ENCODE measurements around the gene PYY. TPM values are rescaled to one million over a fixed set of nuclear protein-coding genes. Genes with fewer than 3 reads are reported as not detected.

The PYY gene
- total RNA-seq, 1 donor from 2014 or later: not detected

DNA sequence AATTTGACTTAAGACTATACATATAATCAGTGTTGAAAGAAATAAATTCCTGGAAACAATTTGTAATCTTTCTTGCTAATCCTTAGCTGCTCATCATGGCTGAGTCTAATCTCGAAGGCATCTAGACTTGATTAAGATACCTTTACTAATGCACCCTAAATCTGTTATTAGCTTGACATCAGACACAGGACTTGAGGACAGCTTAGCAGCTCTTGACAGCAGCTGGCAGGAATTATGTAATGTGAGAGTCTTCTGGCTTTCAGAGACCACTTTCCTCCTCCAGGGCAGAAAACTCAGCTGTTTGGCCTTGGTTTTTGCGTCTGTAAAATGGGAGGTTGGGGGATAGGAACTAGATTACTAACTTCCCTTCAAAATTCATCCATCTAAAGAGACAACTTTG is 39.3 kb downstream of the PYY start:
- TF ChIP-seq CTCF (IDR thresholded peaks at IDR 0.05): no peak
- H3K27me3 Mint-ChIP-seq (ENCODE audit: unreplicated experiment): peaks cover 22% of the 10 kb centered on the region
- DNase-seq (ENCODE audit: extremely low spot score, unreplicated experiment): no peak
- H3K27ac Mint-ChIP-seq (ENCODE audit: unreplicated experiment): no peak overlapping the region
- no peak overlapping the region for H3K4me3 Mint-ChIP-seq (ENCODE audit: unreplicated experiment)
- H3K4me1 Mint-ChIP-seq (ENCODE audit: unreplicated experiment): no peaks in the 10 kb centered on the region
- H3K9me3 Mint-ChIP-seq (ENCODE audit: unreplicated experiment): no peaks in the 10 kb centered on the region
- no peaks in the 10 kb centered on the region for H3K36me3 Mint-ChIP-seq (ENCODE audit: unreplicated experiment)

- DNase-seq (ENCODE audit: extremely low spot score, unreplicated experiment): no peak
- Mint-ChIP-seq H3K9me3 (ENCODE audit: unreplicated experiment) (no peaks in the 10 kb centered on the region), H3K4me1 (ENCODE audit: unreplicated experiment) (no peaks in the 10 kb centered on the region), H3K27ac (ENCODE audit: unreplicated experiment) (no peak overlapping the region), H3K4me3 (ENCODE audit: unreplicated experiment) (no peak overlapping the region), H3K27me3 (ENCODE audit: unreplicated experiment) (peaks cover 22% of the 10 kb centered on the region), H3K36me3 (ENCODE audit: unreplicated experiment) (no peaks in the 10 kb centered on the region)
- no peak for TF ChIP-seq CTCF (IDR thresholded peaks at IDR 0.05)
Measured at GRCh38 chr17:43913584-43913983, 40.2 kb downstream of the PYY start.

GRCh38 chr17:43912635-43913304 is 41.0 kb downstream of the PYY start:
- peaks cover 22% of the 10 kb centered on the region for H3K27me3 Mint-ChIP-seq (ENCODE audit: unreplicated experiment)
- no peak overlapping the region for H3K4me3 Mint-ChIP-seq (ENCODE audit: unreplicated experiment)
- DNase-seq (ENCODE audit: extremely low spot score, unreplicated experiment): no peak
- H3K9me3 Mint-ChIP-seq (ENCODE audit: unreplicated experiment): no peaks in the 10 kb centered on the region
- peaks cover 7% of the 10 kb centered on the region for H3K4me1 Mint-ChIP-seq (ENCODE audit: unreplicated experiment)
- H3K27ac Mint-ChIP-seq (ENCODE audit: unreplicated experiment): no peak overlapping the region
- TF ChIP-seq CTCF (IDR thresholded peaks at IDR 0.05): no peak
- H3K36me3 Mint-ChIP-seq (ENCODE audit: unreplicated experiment): no peaks in the 10 kb centered on the region

DNA sequence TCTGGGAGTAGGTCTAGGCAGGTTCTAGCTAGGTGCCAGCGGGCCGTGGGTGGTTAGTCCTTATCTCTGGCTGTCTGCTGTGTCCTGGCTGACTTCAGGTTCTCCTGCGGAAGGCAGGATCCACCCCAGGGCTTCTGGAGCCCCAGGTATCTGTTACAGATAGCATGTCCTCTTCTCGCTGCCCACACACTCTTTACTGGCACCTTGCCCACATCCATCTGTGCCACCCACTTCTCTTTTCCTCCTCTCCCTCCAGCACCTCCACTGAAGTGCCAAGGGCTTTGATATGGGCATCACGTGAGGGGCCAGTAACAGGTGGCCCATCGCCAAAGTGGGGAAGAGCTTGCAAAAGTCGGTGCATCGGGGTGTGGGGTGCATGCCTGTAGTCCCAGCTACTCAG is 41.8 kb downstream of the PYY start:
- peaks cover 19% of the 10 kb centered on the region for H3K27me3 Mint-ChIP-seq (ENCODE audit: unreplicated experiment)
- no peak for DNase-seq (ENCODE audit: extremely low spot score, unreplicated experiment)
- TF ChIP-seq CTCF (IDR thresholded peaks at IDR 0.05): no peak
- peaks cover 9% of the 10 kb centered on the region for H3K4me1 Mint-ChIP-seq (ENCODE audit: unreplicated experiment)
- H3K27ac Mint-ChIP-seq (ENCODE audit: unreplicated experiment): no peak overlapping the region
- H3K4me3 Mint-ChIP-seq (ENCODE audit: unreplicated experiment): no peak overlapping the region
- H3K36me3 Mint-ChIP-seq (ENCODE audit: unreplicated experiment): no peaks in the 10 kb centered on the region
- H3K9me3 Mint-ChIP-seq (ENCODE audit: unreplicated experiment): no peaks in the 10 kb centered on the region

DNA sequence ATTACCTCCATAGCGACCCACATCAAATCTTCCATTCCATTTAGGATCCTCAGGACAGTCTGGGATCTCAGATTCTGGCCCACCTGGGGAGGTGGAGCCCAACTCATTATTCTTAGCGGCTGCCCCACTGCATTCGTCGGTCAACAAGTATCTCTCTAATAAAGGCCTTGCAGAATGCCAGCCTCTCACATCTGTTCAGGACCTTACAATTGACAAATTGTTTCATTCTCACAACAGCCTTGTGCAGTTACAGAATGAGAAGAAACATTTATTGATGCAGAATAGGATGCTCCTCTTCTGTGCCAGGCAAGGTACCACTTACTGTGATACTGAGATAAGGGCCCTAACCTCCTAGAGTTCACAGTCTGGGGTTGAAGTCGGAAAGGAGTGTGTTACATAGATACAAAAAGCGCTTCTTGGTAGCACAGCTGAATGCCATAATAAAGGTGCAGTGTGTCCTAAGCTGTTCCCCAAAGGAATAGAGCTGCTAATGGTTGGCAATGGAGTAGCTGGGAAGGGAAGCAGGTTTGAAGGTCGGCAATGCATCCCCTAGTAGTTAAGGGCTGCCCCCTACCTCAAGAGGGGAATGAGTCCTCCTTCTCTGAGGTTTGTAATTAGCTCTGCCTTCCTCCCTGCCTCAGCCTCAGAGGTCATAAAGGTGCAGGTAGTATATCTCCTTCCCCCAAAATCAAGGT is 44.1 kb downstream of the PYY start:
- Mint-ChIP-seq H3K27me3 (ENCODE audit: unreplicated experiment) (peaks cover 10% of the 10 kb centered on the region), H3K36me3 (ENCODE audit: unreplicated experiment) (no peaks in the 10 kb centered on the region), H3K9me3 (ENCODE audit: unreplicated experiment) (no peaks in the 10 kb centered on the region), H3K27ac (ENCODE audit: unreplicated experiment) (no peak overlapping the region), H3K4me3 (ENCODE audit: unreplicated experiment) (no peak overlapping the region), H3K4me1 (ENCODE audit: unreplicated experiment) (peaks cover 16% of the 10 kb centered on the region)
- TF ChIP-seq CTCF (IDR thresholded peaks at IDR 0.05): no peak
- no peak for DNase-seq (ENCODE audit: extremely low spot score, unreplicated experiment)

Measured in osteocyte (in vitro differentiated cells).